NCI-H2227 (cell line): ENCODE data around the gene TMEM248.
A peak's percentile ranks its signal among the peaks of the same experiment; 100 is the strongest.
"Not testable (repeated sequence)": the region's sequence is repeated elsewhere in the genome, so short reads cannot be mapped to it uniquely, and the experiment has no call there.

Experiments used
- DNase-seq: peaks from one replicate; lab custom pipeline; 2025; ENCODE audit not compliant: unreplicated experiment; lab: John Stamatoyannopoulos, UW

TMEM248 gene

DNA sequence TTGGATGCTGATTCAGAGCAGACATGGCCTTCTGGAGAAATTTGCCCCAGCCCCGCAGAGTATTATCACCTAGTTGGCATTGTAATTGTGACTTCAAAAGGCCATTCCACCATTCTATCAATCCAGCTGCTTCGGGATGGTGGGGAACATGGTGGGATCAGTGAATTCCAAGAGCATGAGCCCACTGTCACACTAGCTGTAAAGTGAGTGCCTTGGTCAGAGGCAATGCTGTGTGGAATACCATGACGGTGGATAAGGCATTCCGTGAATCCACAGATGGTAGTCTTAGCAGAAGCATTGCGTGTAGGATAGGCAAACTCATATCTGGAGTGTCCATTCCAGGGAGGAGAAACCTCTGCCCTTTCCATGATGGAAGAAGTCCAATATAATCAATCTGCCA, 13.3 kb upstream of the TMEM248 start:
- DNase-seq = no peak

DNA sequence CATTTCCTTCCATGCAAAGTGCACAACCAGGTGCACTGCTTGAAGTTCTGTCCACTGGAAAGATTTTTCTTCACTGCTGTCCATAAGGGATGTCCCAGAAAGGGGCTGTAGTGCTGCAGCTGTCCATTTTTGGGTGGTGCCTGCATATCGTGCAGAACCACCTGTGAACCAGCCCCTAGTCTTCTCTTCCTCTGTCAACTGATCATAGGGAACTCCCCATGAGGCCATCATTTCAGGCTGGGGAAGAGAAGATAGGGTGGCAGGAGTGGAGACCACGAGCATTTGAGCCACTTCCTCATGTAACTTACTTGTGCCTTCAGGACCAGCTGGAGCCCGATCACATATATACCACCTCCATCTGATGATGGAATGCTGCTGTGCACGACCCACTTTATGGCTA, 12.4 kb upstream of the TMEM248 start:
- not testable (repeated sequence) for DNase-seq

DNA sequence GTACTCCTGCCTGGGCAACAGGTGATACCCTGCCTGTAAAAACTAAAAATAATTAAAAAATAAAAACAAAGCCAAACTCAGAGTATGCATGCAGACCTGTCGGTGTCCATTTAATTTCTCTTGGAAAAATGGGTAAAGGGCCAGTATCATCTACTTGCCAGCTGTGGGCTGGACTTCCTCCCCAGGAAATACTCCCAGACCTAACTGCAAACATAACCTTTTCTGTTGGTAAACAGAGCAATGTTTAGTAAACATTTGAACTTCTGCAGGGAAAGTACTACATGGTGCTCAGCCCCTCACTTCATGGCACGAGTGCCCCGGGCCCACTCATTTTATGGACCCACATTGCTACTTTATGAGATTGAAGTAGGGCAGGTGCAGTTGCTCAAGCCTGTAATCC, 10.2 kb upstream of the TMEM248 start:
- DNase-seq = no peak

DNA sequence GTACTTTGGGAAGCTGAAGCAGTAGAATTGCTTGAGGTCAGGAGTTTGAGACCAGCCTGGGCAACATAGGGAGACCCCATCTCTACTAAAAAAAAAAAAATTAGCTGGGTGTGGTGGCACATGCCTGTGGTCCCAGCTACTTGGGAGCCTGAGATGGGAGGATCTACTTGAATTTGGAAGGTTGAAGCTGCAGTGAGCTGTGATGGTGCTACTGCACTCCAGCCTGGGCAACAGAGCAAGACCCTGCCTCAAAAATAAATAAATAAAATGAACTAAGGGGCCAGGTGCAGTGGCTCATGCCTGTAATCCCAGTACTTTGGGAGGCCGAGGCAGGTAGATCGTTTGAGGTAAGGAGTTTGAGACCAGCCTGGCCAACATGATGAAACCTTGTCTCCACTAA, 9.8 kb upstream of the TMEM248 start:
- not testable (repeated sequence) for DNase-seq

DNA sequence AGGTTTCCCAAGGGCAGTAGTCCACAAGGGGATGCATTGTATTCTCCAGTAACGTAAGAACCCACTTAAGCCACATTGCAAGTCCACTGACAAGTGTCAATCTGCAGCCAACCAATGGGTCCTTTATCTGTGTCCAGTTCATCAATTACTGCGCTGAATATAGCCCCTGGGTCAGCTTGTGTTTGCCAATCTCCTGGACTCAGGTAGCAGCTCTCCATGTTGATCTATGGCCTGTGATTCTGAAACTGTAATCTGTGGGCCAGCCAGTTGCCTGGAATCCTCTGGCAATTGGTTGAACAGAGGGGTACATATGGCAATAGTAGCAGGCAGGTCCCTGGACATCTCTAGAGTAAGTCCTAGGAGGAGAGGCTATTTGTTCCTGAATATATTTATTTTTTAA, 8.8 kb upstream of the TMEM248 start:
- DNase-seq = no peak

DNA sequence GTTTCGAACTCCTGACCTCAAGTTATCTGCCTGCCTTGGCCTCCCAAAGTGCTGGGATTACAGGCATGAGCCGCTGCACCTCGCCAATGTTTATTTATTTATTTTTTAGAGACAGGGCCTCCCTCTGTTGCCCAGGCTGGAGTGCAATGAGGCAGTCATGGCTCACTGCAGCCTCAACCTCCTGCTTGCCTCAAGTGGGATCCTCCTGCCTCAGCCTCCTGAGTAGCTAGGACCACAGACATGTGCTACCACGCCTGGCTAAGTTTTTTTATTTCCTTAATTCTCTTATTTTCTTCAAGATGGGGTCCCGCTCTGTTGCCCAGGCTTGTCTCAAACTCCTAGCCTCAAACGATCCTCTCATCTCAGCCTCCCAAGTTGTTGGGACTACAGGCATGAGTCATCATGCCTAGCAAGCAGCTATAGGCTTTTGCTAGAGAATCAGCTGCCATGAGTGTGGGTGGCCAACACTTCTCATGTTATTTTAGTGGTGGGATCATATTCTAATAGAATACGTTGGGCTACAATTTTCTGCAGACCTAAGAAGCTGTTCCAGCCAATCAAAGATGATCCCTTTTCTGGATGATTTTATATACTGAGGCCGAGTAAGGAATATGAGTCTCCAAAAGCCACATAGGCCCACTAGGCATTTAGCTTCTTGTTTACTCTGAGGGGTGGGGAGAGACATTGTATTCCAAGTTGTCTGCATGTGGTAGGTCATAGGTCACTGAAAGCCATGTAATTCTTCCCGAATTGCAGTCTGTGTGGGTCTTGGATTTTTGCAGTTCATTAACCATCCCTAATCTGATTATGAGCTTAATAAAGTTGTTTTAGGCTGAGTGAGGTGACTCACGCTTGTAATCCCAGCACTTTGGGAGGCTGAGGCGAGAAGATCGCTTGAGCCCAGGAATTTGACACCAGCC, 7.6 kb upstream of the TMEM248 start:
- DNase-seq = no peak

DNA sequence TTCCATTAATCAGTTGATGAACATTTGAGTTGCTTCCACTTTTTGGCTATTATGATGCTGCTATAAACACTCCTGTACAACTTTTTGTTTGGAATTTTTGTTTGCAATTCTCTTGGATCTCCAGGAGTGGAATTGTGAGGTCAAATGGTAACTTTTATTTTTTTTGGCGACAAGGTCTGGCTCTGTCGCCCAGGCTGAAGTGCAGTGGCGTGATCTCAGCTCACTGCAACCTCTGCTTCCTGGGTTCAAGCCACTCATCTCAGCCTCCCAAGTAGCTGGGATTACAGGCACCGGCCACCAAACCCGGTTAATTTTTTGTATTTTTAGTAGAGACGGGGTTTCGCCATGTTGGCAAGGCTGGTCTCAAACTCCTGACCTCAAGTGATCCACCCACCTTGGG, 3.1 kb upstream of the TMEM248 start:
- not testable (repeated sequence) for DNase-seq

DNA sequence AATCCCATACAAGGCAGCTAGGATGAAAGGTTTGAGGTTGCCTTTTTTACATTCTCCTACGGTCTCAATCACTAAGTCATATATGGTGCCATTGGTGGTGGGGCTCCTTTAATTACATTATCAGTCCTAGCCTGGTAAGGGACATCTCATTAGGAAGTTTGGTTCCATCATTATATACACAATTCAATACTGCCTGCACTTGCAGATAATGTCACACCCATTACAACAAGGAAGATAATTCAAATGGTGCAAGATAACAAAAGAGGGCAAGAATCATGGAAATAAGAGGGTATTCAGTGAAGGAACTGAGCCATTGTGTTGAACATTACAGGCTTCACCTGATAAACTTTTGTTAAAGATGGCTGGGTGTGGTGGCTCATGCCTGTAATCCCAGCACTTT, 1.7 kb upstream of the TMEM248 start:
- DNase-seq = no peak

DNA sequence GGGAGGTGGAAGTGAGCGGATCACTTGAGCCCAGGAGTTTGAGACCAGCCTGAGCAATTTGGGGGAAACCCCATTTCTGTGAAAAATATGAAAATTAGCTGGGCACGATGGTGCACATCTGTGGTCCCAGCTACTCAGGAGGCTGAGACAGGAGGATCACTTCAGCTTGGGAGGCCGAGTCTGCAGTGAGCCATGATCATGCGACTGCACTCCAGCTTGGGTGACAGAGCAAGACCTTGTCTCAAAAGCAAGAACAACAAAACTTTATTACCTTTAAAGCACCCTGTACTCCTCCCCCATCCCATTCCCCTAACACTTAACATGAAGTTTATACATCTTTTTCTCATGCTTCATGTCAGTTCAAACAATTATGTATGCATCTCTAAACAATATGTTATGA, 1.3 kb upstream of the TMEM248 start:
- DNase-seq = no peak

DNA sequence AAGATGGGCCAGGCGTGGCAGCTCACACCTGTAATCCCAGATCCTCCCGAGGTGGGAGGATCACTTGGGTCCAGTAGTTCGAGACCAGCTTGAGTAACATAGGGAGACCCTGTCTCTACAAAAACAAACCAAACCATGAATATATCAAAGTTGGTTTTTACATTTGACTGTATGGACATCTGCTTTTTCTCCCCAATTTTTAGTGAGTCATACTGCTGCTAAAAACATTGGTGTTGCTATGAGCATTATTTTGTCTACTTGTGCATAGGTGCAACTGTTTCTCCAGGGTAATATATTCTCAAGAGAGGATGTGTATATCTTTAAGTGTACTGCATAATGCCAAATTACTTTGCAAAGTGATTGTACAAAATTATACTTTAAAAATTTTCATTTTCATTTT, 769 bp upstream of the TMEM248 start:
- no peak for DNase-seq

DNA sequence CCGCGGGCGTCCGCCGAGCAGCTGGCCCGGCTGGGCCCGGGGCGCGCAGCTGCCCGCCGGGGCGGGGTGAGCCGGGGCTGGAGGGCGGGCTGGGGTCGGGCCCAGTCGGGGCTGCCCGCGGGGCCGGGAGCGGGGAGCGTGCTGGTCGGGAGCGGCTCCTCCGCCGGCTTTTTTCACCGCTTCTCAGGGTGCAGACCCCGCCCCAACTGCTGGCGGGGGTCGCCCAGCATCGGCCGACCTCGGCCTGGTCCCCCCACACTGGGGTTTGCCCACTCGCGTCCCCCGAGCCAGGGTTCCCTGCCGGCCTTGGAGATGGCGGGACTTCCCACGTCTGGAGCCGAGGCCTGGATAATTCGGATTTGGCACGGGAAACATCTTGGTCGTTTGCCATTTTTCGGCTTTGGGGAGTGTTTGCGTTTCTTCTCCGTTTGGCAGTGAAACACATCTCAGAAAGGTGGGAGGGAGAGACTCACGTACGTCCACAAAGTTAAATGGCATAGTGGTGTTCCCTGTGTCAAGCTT, 432 bp downstream of the TMEM248 start:
- peak; percentile 50 for DNase-seq

DNA sequence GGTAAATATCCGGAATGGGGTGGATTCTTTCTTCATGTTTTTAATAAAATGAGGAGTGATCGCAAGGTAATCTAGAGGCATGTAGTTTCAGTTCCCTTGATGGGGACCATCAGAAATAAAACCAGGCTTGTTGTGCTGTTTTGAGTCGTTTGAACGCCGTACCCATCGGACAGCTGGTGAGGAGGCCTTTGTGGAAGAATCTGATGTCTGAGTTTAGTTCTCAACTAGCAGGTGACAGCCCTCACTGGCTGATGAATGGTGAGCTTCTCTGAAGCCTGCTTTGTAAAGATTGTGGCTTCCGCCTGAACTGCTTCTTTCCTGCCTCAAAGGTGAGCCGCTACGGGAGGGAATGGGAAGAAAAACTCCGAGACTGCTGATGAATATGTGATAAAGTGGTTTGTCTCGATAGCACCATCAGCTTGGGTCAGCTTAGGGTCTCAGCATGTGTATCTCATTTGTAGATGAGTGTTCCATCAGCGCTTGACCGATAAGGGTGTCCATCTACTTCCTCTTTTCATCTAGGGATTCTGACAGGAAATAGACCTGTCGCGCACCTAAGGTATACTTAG, 977 bp downstream of the TMEM248 start:
- peak; percentile 27 for DNase-seq

DNA sequence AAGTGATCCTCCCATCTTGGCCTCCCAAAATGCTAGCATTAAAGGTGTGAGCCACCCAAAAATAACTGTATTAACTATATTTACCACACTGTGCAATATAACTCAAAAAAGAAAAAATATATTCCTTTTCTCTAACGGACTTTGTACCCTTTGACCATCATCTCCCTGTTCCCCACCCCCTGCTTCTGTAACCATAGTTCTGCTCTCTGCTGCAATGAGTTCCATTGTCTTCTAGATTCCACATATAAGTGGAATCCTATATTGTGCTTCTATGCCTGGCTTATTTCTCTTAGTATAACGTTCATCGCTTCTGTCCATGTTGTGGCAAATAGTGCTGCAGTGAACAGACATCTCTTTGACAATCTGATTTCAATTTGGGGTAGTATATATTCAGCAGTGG, 4.2 kb downstream of the TMEM248 start:
- no peak for DNase-seq

DNA sequence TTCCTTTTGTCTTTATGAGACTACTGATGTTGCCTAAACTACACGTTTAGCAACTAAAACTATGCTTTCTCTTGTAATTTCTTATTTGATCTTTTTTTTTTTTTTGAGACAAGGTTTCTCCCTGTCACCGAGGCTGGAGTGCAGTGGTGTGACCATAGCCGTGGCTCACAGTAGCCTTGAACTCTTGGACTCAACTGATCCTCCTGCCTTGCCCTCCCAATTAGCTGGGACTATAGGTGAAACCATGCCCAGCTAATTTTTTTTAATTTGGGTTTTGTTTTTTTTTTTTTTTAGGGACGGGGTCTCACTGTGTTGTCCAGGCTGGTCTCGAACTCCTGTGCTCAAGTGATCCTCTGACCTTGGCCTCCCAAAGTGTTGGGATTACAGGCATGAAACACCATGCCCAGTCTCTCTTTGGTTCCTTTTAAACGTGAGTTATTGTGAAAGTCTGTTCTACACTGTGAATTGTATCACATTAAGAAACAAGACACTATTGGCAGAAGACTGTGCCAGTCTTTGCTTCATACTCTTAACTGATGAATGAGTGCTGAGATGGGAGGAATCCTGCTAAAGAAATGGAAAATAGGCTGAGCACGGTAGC, 6.4 kb downstream of the TMEM248 start:
- DNase-seq = no peak

DNA sequence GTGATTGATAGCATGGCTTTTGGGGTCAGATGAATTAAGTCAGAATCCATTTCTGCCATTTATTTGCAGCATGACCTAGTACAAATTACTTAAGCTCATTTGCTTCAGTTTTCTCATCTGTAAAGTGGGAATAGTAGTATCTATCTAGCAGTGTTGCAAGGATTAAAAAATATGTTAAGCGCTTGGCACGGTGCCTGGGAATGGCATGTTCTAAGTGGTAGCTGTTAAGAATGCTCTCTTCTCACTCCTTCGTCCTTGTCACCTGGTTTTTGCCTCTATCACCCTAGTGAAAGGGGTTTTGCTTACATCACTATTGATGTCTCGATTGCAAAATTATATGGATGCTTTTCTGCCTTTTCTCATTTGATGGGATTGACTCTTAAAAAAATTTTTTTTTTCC, 7.4 kb downstream of the TMEM248 start:
- DNase-seq = no peak

DNA sequence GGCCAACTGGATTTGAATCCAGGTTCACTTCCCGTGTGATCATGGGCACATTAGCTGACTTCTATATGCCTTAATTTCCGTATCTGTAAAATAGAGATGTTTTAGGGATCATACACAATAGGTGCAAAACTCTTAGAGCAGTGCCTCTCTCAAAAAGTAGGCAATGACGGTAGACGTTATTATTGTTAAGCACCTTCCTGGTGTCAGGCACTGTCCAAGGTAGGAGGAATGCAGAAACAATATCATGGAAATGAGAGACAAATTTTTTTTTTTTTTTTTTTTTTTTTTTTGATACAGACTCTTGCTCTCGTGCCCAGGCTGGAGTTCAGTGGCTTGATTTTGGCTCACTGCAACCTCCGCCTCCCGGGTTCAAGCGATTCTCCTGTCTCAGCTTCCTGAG, 8.1 kb downstream of the TMEM248 start:
- DNase-seq = no peak

DNA sequence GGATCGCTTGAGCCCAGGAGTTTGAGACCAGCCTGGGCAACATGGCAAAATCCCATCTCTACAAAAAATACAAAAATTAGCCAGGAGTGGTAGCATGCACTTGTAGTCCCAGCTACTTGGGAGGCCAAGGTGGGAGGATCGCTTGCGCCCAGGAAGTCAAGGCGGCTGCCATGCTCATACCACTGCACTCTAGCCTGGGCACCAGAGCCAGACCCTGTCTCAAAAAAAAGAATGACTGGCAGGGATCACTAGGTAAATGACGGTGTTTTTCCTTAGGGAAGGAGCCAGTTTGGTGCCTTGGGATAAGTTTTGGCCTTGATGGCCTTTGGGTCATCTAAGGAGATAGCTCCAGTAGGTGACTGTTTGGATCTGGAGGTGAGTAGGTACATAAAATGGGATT, 8.9 kb downstream of the TMEM248 start:
- DNase-seq = no peak

DNA sequence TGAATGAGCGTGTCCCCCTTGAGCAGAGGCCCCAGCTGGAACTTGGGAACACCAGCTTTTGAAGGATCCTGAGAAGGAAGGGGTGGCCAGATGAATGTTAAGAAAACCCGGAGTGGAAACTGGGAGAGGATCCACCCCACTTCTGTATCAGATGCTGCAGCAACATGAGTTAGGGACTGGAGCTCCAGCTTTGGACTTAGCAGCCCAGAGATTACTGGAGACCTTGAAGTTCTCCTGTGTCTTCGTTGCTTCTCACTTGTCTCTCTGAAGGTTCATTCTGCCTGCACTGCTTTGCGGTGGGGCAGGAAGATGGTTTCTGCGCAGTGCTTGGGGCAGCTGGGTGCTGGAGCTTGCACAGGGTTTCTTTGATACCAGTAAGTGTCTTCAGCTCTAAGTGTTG, 9.3 kb downstream of the TMEM248 start:
- peak; percentile 61 for DNase-seq

DNA sequence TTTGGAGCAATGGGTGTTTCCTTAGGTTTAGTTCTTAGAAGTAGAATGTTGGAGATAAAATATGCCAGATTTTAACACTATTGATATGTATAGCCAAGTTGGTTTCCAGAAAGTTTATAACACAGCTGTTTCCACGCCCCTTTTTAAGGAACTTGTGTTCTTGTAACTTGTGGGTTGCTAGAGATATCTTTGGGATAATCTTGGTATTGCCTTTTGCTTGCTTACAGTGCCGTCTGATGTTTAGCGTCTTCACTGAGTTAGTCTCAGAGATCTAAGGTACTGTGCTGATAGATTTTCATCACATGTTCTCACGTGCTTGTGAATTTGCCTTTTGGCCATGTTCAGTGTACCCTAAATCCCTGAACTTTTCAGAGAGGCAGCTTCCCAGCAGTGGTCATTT, 12.4 kb downstream of the TMEM248 start:
- no peak for DNase-seq

DNA sequence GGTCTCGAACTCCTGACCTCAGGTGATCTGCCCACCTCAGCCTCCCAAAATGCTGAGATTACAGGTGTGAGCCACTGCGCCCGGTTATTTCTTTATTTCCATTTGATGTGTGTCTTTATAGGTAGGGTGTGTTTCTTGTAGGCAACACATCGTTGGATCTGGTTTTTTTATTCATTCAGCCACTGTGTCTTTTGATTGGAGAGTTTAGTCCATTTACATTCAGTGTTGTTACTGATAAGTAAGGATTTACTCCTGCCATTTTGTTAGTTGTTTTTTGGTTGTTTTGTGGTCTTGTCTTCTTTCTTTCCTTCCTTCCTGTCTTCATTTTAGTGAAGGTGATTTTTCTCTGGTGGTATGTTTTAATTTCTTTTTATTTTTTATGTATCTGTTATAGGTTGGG, 16.9 kb downstream of the TMEM248 start:
- DNase-seq = no peak

DNA sequence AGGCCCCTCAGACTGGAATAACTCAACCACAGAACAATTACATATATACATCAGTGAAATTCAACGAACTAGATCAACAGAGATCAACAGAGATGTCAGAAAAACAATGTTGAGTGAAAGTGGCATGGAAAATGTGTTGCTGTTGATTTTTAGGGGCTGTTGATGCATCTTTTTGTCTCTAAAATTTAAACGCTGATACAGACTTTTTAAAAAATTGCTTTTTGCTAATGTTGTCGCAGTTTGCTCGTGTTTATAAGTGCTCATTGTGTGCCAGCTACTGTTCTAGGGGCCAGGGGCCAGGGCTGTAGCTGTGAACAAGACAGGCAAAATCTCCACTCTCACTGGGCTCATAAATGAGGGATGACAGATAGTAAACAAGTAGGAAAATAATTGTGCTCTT, 18.3 kb downstream of the TMEM248 start:
- no peak for DNase-seq

DNA sequence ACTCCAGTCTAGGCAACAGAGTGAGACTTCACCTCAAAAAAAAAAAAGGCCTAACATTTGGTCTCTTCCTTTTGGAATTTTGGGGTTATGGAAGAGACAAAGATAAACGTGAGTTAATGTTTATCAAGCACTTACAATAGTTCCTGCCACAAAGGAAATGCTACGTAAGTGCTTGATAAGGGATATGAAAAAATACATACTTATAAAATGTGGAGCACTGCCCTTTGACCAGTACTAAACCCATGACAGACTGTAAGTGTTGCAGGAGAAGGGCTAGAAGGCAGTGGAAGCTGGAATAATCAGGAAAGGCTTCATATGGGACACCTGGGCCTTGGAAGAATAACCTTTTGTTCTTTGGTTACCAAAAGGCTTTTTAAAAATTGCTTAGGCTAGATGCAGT, 25.5 kb downstream of the TMEM248 start:
- no peak for DNase-seq
